SIG-M5 treated with dmso at 0.1 percent for 504 hours (cell line): ENCODE data around the gene RBFOX1.
"Not testable (repeated sequence)": the region's sequence is repeated elsewhere in the genome, so short reads cannot be mapped to it uniquely, and the experiment has no call there.

ENCODE experiments used
- DNase-seq: peaks from one replicate; lab custom pipeline; 2025; ENCODE audit not compliant: unreplicated experiment; lab: John Stamatoyannopoulos, UW

RBFOX1 gene

DNA sequence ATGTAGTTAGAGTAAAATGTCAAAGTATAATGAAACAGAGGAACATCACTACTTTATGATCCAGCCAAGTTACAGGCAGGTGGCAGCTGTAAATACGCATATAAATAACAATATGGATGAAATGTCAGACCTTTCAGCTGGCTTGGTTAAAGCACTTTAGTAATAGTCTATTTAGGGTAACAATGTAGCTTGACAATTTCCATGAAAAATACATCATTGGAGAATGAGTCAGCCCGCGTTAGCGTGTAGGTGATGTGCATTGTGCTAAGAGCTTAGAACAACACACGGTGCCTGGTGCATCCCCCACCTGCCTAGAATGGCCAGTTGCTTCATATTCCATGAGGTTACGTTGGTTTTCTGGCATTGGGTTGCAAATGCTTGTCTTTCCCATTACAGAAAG, 119.4 kb downstream of the RBFOX1 start:
- no peak for DNase-seq

GRCh38 chr16:7456211-7456610, 123.6 kb downstream of the RBFOX1 start:
- no peak for DNase-seq

DNA sequence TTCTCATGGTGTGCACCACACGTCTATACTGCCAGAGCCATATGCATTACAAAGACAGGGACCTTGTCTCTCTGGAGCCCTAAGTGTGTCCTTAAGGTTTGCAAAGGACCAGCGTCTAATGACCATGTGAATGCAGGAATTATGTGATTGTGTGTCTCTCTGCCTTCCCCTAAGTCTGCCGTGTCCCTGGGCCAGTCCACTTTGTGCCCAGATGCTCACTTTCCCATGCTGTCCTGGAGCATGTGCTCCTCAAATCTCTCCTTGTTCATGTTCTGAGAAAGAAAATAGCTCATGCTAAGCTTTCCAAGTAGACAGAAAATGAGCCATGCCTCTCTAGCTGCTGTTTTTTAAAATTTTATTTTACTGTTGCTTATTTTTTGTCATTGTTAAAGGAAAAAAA, 125.5 kb downstream of the RBFOX1 start:
- no peak for DNase-seq

DNA sequence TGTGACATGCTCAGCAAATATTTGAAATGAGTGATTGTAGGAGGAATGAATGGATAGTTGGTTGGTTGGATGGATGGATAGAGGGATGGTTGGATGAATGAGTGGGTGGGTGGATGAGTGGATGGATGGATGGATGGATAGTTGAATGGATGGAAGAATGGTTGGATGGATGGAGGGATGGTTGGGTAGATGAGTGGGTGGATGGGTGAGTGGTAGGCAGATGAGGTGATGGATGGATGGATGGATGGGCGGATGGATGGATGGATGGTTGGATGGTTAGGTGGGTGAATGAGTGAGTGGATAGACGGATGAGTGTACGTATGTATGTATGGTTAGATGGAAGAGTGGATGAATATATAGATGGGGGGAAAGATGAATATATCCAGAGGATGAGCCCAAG, 137.7 kb downstream of the RBFOX1 start:
- DNase-seq = no peak

- no peak for DNase-seq
Observed at GRCh38 chr16:7471268-7471667, 138.6 kb downstream of the RBFOX1 start.

DNA sequence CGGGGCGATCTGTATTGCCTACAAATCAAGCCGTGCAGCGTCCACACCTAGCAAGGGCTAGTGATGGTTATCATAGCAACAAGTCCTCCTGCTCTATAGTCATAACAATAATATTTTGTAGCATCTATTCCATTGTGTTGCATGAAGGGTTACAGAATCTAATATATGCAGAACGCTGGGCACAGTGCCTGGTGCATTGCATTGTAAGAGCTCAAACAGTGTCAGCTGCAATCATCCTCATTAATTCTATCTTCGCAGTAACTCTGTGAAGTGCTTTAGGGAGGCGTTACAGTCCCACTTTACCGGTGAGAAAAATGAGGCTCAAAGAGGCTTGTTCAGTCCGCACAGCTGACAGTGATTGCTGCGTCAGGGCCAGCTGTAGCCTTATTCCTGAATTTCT, 149.4 kb downstream of the RBFOX1 start:
- DNase-seq = no peak

- DNase-seq = no peak
Observed at GRCh38 chr16:7482596-7483290, 150.1 kb downstream of the RBFOX1 start.

DNA sequence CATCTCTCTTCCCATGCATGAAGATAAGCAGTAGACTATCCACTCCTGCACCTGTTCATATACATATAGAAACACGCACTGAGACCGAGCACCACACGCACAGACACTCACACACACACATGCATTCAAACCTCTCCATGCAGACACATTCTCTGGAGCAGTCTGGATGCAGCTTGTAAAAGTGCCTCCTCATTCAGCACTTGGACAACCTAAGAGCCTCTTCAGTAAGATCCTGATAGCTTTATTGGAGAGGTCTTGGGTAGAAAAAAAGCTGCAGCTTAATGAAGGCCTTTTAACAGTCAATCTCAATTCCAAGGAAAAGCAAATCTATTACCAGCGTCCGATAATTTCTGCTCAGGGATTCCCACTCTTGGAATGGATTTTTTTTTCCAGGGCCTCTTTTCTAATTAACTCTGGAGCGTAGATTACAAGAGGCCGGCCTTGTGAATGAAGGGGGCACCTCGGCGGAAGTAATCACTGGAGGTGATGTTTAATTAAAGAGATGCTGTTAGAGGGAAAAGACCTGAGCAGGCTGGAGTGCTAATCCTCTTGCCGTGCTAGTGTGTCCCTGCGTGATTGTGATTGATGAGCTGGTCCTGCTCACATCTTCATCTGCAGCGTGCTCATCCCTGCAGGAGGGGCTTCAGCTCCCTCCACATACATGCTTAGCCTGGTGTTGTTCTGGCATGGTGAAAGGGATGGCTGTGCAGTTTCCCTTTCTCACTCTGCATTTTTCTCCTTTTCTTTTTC, 155.1 kb downstream of the RBFOX1 start:
- no peak for DNase-seq

DNA sequence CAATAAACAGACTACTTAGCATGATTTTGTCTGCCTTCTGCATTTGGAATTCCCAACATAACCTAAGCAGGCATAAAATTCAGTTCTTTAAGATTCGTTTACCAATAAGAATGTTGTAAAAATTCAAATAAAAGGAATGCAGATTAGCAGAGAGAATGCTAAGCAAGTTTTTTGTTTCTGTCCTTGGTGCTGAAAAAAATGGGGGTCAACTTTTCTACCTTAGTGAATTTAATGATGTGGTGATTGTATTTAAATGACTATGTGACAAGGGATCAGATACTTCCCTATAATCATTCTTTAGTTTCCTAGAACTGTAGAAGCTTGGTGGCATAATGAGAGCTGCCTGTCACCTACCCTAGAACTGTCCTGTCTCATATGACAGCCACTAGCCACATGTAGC, 159.5 kb downstream of the RBFOX1 start:
- no peak for DNase-seq

GRCh38 chr16:7493133-7493532, 160.5 kb downstream of the RBFOX1 start:
- DNase-seq = no peak

GRCh38 chr16:7497691-7498090, 165.0 kb downstream of the RBFOX1 start:
- no peak for DNase-seq

DNA sequence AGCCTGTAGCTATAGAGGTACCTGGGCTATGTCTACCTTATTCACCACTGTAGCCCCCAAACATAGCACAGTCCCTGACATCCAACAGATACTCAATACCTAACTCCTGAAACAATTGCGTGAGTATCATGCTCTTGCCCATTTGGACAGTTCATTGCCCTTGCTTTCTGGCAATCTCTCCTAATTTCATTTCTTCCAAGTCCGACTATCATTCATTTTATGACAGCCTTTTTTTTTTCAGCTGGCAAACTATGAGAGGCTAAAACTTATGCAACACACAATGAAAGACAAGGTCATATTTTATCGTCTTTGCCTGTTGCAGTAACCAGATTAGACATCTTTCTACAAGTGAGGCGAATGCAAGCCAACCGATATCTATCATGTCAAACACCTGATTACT, 169.2 kb downstream of the RBFOX1 start:
- DNase-seq = no peak

DNA sequence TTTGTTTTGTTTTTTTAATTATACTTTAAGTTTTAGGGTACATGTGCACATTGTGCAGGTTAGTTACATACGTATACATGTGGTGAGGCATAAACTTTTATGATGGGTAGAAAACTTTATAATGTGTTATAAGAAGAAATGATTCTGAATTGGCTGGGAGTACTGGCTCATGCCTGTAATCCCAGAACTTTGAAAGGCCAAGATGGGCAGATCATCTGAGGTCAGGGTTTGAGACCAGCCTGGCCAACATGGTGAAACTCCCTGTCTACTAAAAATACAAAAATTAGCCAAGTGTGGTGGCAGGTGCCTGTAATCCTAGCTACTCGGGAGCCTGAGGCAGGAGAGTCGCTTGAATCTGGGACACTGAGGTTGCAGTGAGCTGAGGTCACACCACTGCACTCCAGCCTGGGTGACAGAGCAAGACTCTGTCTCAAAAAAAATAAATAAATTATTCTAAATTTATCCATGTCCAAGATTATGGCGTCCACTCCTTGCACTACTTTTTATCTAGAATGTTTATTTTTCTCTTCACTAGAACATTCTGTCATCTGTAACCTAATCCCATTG, 170.0 kb downstream of the RBFOX1 start:
- DNase-seq = not testable (repeated sequence)

DNA sequence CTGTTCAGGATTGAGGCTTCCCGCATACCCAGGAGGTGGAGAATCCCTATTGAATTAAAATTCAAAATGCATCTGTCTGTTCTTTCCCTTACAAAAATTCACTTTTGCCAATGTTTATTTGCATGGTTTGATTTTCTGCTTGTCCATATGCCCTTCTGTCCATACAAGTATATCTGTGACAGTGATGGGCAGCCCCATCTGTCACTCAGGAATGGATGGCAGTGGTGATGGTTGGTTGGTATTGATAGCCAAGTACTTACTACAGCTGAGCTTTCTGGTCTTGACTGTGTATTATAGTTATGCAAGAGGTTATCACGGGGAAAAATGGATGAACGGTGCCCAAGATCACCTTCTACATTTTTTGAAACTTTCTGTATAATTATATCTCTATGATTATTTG, 171.0 kb downstream of the RBFOX1 start:
- DNase-seq = no peak

- DNase-seq = no peak
Observed at GRCh38 chr16:7504844-7505243, 172.2 kb downstream of the RBFOX1 start.

- DNase-seq = no peak
Observed at GRCh38 chr16:7505495-7505894, 172.8 kb downstream of the RBFOX1 start.

GRCh38 chr16:7506363-7506762, 173.7 kb downstream of the RBFOX1 start:
- DNase-seq = no peak

DNA sequence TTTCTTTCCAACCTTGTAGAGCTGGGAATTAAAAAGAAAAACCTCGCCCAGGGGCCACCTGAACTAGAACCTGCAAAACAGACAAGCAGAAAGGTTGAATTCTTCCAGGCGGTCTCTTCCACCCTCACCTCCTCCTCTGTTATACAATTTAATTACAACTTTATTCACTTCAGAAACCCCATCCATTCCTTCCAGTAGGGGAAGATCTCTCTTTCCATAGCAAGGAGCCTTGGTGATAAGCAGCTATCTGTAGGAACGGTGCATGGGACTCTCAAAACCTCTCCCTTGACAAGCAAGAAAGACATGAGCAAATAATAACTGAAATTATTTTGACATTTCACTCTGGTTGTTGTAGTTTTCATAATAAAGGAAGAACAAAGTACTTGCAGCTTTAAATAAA, 176.0 kb downstream of the RBFOX1 start:
- no peak for DNase-seq

GRCh38 chr16:7509963-7510601, 177.4 kb downstream of the RBFOX1 start:
- no peak for DNase-seq

GRCh38 chr16:7511549-7512260, 179.1 kb downstream of the RBFOX1 start:
- DNase-seq = no peak

DNA sequence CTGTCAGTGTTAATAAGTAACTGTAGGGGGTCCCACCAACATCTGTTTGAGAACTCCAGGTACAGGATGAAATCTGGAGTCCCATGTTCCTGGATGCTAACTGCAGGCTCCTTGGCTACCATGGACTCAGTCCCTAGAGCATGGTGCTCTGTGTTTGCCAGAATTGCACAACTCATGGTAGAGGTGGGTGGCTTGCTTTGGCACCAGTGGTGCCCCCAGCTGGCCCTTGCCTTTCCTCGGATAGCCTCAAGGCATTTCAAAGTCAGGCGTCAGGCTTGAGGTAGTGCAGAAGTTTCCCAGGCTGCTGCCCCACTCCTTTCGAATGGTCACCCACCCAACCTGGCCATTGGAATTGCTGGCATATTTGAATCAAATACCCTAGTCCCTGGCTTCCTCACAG, 179.9 kb downstream of the RBFOX1 start:
- DNase-seq = no peak
